Stimulated activated effector memory CD8-positive, alpha-beta T cell treated with anti-CD3 and anti-CD28 coated beads, Interleukin-12 subunit alpha, Interleukin-12 subunit beta, amount 100 ng/mL, for 72 hours (primary cell): ENCODE measurements around the gene PRMT5.
"Not testable (repeated sequence)": the region's sequence is repeated elsewhere in the genome, so short reads cannot be mapped to it uniquely, and the experiment has no call there.

Experiments used
- ATAC-seq: fragments of 150-1000 bp; cut with Tn5 transposase; 2 replicates; pipeline ENCODE4 v1.10.0; 2021
- DNase-seq, 2 donors: peaks; one replicate each; pipeline ENCODE4 v3.0.0; 2021 to 2022; ENCODE audit warnings: low spot score in 2 of 2
- H3K27ac Mint-ChIP-seq: one replicate; pipeline ENCODE4 v1.8.0; 2022; ENCODE audit warnings: mild to moderate bottlenecking, mixed read lengths
- H3K36me3 Mint-ChIP-seq: one replicate; pipeline ENCODE4 v1.8.0; 2022; ENCODE audit warnings: mild to moderate bottlenecking, mixed read lengths
- H3K4me1 Mint-ChIP-seq: one replicate; pipeline ENCODE4 v1.8.0; 2022; ENCODE audit warnings: mixed read lengths
- H3K4me3 Mint-ChIP-seq: one replicate; pipeline ENCODE4 v1.8.0; 2022; ENCODE audit warnings: mild to moderate bottlenecking, mixed read lengths
- H3K9me3 Mint-ChIP-seq: one replicate; pipeline ENCODE4 v1.8.0; 2022; ENCODE audit warnings: mixed read lengths

The PRMT5 gene

GRCh38 chr14:22955702-22956569 is 26.8 kb upstream of the PRMT5 start:
- H3K36me3 Mint-ChIP-seq: peaks cover 41% of the 10 kb centered on the region
- peak overlapping the region; percentile 93 for H3K27ac Mint-ChIP-seq
- no peak for ATAC-seq
- H3K4me1 Mint-ChIP-seq: peaks cover 13% of the 10 kb centered on the region
- H3K9me3 Mint-ChIP-seq: no peaks in the 10 kb centered on the region
- no peak for DNase-seq
- H3K4me3 Mint-ChIP-seq: peak overlapping the region; percentile 89

GRCh38 chr14:22952418-22952817 is 23.2 kb upstream of the PRMT5 start:
- no peaks in the 10 kb centered on the region for H3K9me3 Mint-ChIP-seq
- peaks cover 76% of the 10 kb centered on the region for H3K36me3 Mint-ChIP-seq
- ATAC-seq: no peak
- DNase-seq: no peak
- H3K27ac Mint-ChIP-seq: no peak overlapping the region
- peaks cover 13% of the 10 kb centered on the region for H3K4me1 Mint-ChIP-seq
- H3K4me3 Mint-ChIP-seq: no peak overlapping the region

GRCh38 chr14:22951795-22952194 is 22.6 kb upstream of the PRMT5 start:
- Mint-ChIP-seq H3K36me3 (peaks cover 82% of the 10 kb centered on the region), H3K4me1 (peaks cover 13% of the 10 kb centered on the region)
- H3K4me3 Mint-ChIP-seq, DNase-seq, ATAC-seq, H3K9me3 Mint-ChIP-seq, H3K27ac Mint-ChIP-seq: not testable (repeated sequence)

GRCh38 chr14:22945642-22946041 is 16.5 kb upstream of the PRMT5 start:
- no peak overlapping the region for H3K4me3 Mint-ChIP-seq
- H3K36me3 Mint-ChIP-seq: peaks cover 67% of the 10 kb centered on the region
- ATAC-seq (no peak), DNase-seq (no peak)
- H3K9me3 Mint-ChIP-seq: no peaks in the 10 kb centered on the region
- H3K27ac Mint-ChIP-seq: no peak overlapping the region
- no peaks in the 10 kb centered on the region for H3K4me1 Mint-ChIP-seq

- no peak overlapping the region for H3K27ac Mint-ChIP-seq
- no peak for DNase-seq
- no peaks in the 10 kb centered on the region for H3K4me1 Mint-ChIP-seq
These were observed 10.5 kb upstream of the PRMT5 start for GRCh38 chr14:22939684-22940083.

GRCh38 chr14:22935156-22935555 is 6.0 kb upstream of the PRMT5 start:
- H3K27ac Mint-ChIP-seq: no peak overlapping the region
- no peak overlapping the region for H3K4me3 Mint-ChIP-seq
- no peaks in the 10 kb centered on the region for H3K4me1 Mint-ChIP-seq
- DNase-seq (no peak), ATAC-seq (no peak)
- peaks cover 11% of the 10 kb centered on the region for H3K36me3 Mint-ChIP-seq
- H3K9me3 Mint-ChIP-seq: no peaks in the 10 kb centered on the region

More at GRCh38 chr14:22939684-22940083, 10.5 kb upstream of the PRMT5 start:
- no peak overlapping the region for H3K4me3 Mint-ChIP-seq
- ATAC-seq: no peak
- H3K36me3 Mint-ChIP-seq: peaks cover 21% of the 10 kb centered on the region
- no peaks in the 10 kb centered on the region for H3K9me3 Mint-ChIP-seq

- ATAC-seq: no peak
- Mint-ChIP-seq H3K4me3 (no peak overlapping the region), H3K9me3 (no peaks in the 10 kb centered on the region), H3K4me1 (peaks cover 4% of the 10 kb centered on the region), H3K27ac (no peak overlapping the region), H3K36me3 (peaks cover 20% of the 10 kb centered on the region)
- DNase-seq: no peak
These were observed 3.0 kb upstream of the PRMT5 start for GRCh38 chr14:22932146-22932545.

GRCh38 chr14:22929961-22930364 is 787 bp upstream of the PRMT5 start:
- Mint-ChIP-seq H3K9me3 (no peaks in the 10 kb centered on the region), H3K4me1 (peaks cover 12% of the 10 kb centered on the region), H3K27ac (no peak overlapping the region), H3K36me3 (peaks cover 31% of the 10 kb centered on the region), H3K4me3 (no peak overlapping the region)
- DNase-seq: no peak
- ATAC-seq: no peak

GRCh38 chr14:22928237-22929103 is 706 bp downstream of the PRMT5 start:
- Mint-ChIP-seq H3K4me3 (no peak overlapping the region), H3K36me3 (peaks cover 46% of the 10 kb centered on the region), H3K9me3 (no peaks in the 10 kb centered on the region), H3K4me1 (peaks cover 12% of the 10 kb centered on the region), H3K27ac (no peak overlapping the region)
- ATAC-seq (no peak), DNase-seq (no peak)

- Mint-ChIP-seq H3K9me3 (no peaks in the 10 kb centered on the region), H3K4me3 (no peak overlapping the region), H3K36me3 (peaks cover 68% of the 10 kb centered on the region), H3K27ac (peak overlapping the region; percentile 73), H3K4me1 (peaks cover 12% of the 10 kb centered on the region)
- ATAC-seq: no peak
- no peak for DNase-seq
These were observed 2.9 kb downstream of the PRMT5 start for GRCh38 chr14:22926316-22926715.

GRCh38 chr14:22925513-22925912 is 3.7 kb downstream of the PRMT5 start:
- no peak overlapping the region for H3K4me3 Mint-ChIP-seq
- no peaks in the 10 kb centered on the region for H3K9me3 Mint-ChIP-seq
- H3K4me1 Mint-ChIP-seq: peaks cover 12% of the 10 kb centered on the region
- ATAC-seq: no peak
- DNase-seq: no peak
- H3K27ac Mint-ChIP-seq: no peak overlapping the region
- peaks cover 75% of the 10 kb centered on the region for H3K36me3 Mint-ChIP-seq

GRCh38 chr14:22923746-22924145 is 5.4 kb downstream of the PRMT5 start:
- DNase-seq (no peak), ATAC-seq (no peak)
- Mint-ChIP-seq H3K36me3 (peaks cover 91% of the 10 kb centered on the region), H3K4me1 (peaks cover 23% of the 10 kb centered on the region), H3K9me3 (no peaks in the 10 kb centered on the region), H3K4me3 (no peak overlapping the region), H3K27ac (no peak overlapping the region)

GRCh38 chr14:22922294-22922693 is 6.9 kb downstream of the PRMT5 start:
- H3K36me3 Mint-ChIP-seq: peaks cover 98% of the 10 kb centered on the region
- DNase-seq: no peak
- ATAC-seq: no peak
- peaks cover 29% of the 10 kb centered on the region for H3K4me1 Mint-ChIP-seq
- H3K9me3 Mint-ChIP-seq: no peaks in the 10 kb centered on the region
- H3K4me3 Mint-ChIP-seq: no peak overlapping the region
- no peak overlapping the region for H3K27ac Mint-ChIP-seq

GRCh38 chr14:22920697-22921096 is 8.5 kb downstream of the PRMT5 start:
- Mint-ChIP-seq H3K4me1 (peaks cover 20% of the 10 kb centered on the region), H3K36me3 (peaks cover 98% of the 10 kb centered on the region)
- no peak for DNase-seq

GRCh38 chr14:22919601-22919921 is 9.6 kb downstream of the PRMT5 start:
- H3K4me3 Mint-ChIP-seq: peak overlapping the region; percentile 93
- H3K4me1 Mint-ChIP-seq: peaks cover 20% of the 10 kb centered on the region
- peak; percentile 1 for ATAC-seq
- H3K27ac Mint-ChIP-seq: peak overlapping the region; percentile 100
- peaks cover 98% of the 10 kb centered on the region for H3K36me3 Mint-ChIP-seq
- no peak for DNase-seq
- no peaks in the 10 kb centered on the region for H3K9me3 Mint-ChIP-seq

More at GRCh38 chr14:22920697-22921096, 8.5 kb downstream of the PRMT5 start:
- ATAC-seq: no peak
- H3K4me3 Mint-ChIP-seq: no peak overlapping the region
- peak overlapping the region; percentile 100 for H3K27ac Mint-ChIP-seq
- H3K9me3 Mint-ChIP-seq: no peaks in the 10 kb centered on the region
